Osteocyte (in vitro differentiated cells): ENCODE results near the gene STYK1. TPM values are rescaled to one million over a fixed set of nuclear protein-coding genes. Genes with fewer than 3 reads are reported as not detected.

Experiments
- DNase-seq: peaks from one replicate; pipeline ENCODE4 v3.0.0; 2021; ENCODE audit warnings: mixed read lengths; ENCODE audit not compliant: unreplicated experiment; ENCODE audit errors: extremely low spot score
- H3K27ac Mint-ChIP-seq: one replicate; pipeline ENCODE4 v1.8.0; 2021; ENCODE audit warnings: mild to moderate bottlenecking, mixed read lengths; ENCODE audit not compliant: unreplicated experiment
- H3K27me3 Mint-ChIP-seq: one replicate; pipeline ENCODE4 v1.8.0; 2021; ENCODE audit warnings: mixed read lengths; ENCODE audit not compliant: unreplicated experiment
- H3K36me3 Mint-ChIP-seq: one replicate; pipeline ENCODE4 v1.8.0; 2021; ENCODE audit warnings: mixed read lengths; ENCODE audit not compliant: unreplicated experiment
- H3K4me1 Mint-ChIP-seq: one replicate; pipeline ENCODE4 v1.8.0; 2021; ENCODE audit warnings: mixed read lengths; ENCODE audit not compliant: unreplicated experiment
- H3K4me3 Mint-ChIP-seq: one replicate; pipeline ENCODE4 v1.8.0; 2021; ENCODE audit warnings: mild to moderate bottlenecking, moderate library complexity, mixed read lengths; ENCODE audit not compliant: unreplicated experiment
- H3K9me3 Mint-ChIP-seq: one replicate; pipeline ENCODE4 v1.8.0; 2021; ENCODE audit warnings: mixed read lengths; ENCODE audit not compliant: unreplicated experiment
- total RNA-seq: library from RNA; stranded (reverse); gene quantifications from 2 replicates; pipeline ENCODE4 v1.2.1, GENCODE V29; 2021
- TF ChIP-seq, protein P1 (sequence below): fragments of 200-600 bp; sonication (generic); IDR thresholded peaks from 2 replicates; pipeline ENCODE4 v1.5.0; 2021; ENCODE audit warnings: antibody characterized with exemption, mild to moderate bottlenecking, moderate library complexity

The STYK1 gene
- total RNA-seq, 1 donor from 2014 or later: 0.48 TPM

DNA sequence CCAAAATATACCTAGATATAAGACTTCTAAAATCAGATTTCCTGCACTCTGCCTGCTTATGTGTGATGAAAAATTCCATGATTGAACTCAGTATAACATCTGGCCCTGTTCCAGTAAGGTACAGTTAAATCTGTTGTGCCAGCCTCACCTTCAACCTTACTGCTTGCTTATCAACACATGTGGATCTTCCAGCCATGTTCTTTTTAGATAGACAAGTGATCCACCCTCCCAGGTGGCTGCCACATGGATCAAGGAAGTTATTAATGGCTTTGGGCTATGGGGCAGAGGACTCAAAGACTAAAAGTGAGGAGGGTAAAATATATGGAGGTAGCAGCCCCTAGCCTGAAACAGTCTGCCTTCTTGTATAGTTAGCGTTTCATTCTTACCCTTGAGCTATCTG lies 35.1 kb downstream of the STYK1 start:
- DNase-seq: no peak
- Mint-ChIP-seq H3K27me3 (no peaks in the 10 kb centered on the region), H3K27ac (no peak overlapping the region), H3K9me3 (no peaks in the 10 kb centered on the region), H3K4me1 (peaks cover 26% of the 10 kb centered on the region), H3K36me3 (no peaks in the 10 kb centered on the region), H3K4me3 (no peak overlapping the region)
- TF ChIP-seq, protein P1, sequence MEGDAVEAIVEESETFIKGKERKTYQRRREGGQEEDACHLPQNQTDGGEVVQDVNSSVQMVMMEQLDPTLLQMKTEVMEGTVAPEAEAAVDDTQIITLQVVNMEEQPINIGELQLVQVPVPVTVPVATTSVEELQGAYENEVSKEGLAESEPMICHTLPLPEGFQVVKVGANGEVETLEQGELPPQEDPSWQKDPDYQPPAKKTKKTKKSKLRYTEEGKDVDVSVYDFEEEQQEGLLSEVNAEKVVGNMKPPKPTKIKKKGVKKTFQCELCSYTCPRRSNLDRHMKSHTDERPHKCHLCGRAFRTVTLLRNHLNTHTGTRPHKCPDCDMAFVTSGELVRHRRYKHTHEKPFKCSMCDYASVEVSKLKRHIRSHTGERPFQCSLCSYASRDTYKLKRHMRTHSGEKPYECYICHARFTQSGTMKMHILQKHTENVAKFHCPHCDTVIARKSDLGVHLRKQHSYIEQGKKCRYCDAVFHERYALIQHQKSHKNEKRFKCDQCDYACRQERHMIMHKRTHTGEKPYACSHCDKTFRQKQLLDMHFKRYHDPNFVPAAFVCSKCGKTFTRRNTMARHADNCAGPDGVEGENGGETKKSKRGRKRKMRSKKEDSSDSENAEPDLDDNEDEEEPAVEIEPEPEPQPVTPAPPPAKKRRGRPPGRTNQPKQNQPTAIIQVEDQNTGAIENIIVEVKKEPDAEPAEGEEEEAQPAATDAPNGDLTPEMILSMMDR: no peak

DNA sequence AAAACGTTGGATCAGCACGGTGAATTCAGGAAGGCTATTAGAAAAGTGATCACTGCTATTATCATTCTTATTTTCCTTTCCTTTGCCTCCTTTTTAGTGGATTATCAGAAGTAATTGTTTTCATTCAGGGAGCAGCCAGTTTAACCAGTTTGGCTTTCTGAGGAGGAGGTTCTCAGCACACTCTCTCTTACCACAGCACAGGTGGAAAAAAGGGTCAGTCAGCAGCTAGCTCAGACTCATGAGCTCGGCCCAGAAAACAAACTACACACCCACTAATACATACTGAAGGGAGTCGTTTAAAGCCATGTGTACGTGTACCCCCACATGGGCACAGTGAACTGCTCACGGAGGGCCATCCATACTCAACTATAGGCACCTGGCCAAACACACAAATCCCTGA lies 37.2 kb downstream of the STYK1 start:
- Mint-ChIP-seq H3K27ac (no peak overlapping the region), H3K9me3 (no peaks in the 10 kb centered on the region), H3K4me3 (no peak overlapping the region), H3K36me3 (no peaks in the 10 kb centered on the region), H3K4me1 (peaks cover 24% of the 10 kb centered on the region), H3K27me3 (no peaks in the 10 kb centered on the region)
- no peak for DNase-seq
- TF ChIP-seq, protein P1: no peak

DNA sequence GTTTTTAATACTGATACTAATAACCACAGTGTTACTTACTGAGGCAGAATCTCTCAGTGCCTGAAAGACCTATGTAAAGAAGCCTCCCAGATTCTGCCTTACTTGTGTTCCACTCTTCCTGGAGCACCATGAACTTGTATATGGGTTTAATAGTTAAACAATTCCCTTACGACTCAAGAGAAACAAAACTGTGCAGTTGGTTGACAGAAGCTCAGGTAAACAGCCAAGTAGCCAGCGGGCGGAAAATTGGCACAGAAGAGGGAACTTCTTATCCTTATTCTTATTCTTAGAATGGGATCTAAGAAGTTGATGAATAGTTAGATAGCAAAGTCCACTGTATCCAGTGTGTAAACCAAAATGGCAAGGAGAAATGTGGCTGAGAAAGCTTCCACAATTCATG lies 37.7 kb downstream of the STYK1 start:
- TF ChIP-seq, protein P1: no peak
- H3K27me3 Mint-ChIP-seq: no peaks in the 10 kb centered on the region
- H3K9me3 Mint-ChIP-seq: no peaks in the 10 kb centered on the region
- H3K4me3 Mint-ChIP-seq: no peak overlapping the region
- DNase-seq: no peak
- H3K27ac Mint-ChIP-seq: no peak overlapping the region
- no peaks in the 10 kb centered on the region for H3K36me3 Mint-ChIP-seq
- peaks cover 20% of the 10 kb centered on the region for H3K4me1 Mint-ChIP-seq

DNA sequence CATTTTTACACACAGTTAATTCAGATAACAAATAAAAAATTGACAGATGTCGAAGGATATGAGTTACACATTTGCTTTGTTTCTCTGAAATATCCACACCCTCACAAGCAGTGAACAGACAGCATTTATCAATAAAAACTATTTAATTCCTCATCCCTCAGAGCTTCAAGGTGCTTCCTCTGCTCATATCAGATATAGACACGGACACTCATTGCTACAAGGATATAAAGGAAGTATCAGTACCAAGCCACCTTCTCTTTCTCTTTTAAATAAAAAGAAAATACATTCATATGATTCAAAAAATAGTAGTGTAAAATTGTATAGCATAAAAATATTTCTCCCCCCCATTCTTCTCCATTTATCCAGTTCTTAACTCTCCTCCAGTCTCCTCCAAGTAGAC lies 38.5 kb downstream of the STYK1 start:
- TF ChIP-seq, protein P1: no peak

DNA sequence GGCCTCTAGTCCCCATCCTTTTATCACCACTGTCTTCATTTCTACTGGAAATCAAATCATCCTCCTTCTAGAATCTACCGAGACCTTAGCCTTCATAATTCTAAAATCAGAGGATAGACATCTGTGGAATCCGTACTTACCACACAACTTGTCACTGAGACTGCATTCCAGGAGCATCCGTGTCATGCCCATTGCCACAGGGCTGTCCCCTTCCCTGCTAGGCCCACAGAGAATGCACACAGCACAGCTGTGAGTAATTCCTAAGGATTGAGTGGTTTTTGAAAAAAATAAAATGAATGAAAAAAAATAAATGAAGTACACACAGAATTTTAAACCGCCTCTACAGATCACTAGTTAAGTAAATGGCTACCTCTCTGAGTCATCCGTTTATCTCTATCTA lies 39.4 kb downstream of the STYK1 start:
- peak overlapping the region; percentile 9 for H3K4me3 Mint-ChIP-seq
- H3K4me1 Mint-ChIP-seq: peaks cover 20% of the 10 kb centered on the region
- TF ChIP-seq, protein P1: no peak
- no peaks in the 10 kb centered on the region for H3K9me3 Mint-ChIP-seq
- H3K36me3 Mint-ChIP-seq: no peaks in the 10 kb centered on the region
- H3K27ac Mint-ChIP-seq: no peak overlapping the region
- no peak for DNase-seq
- no peaks in the 10 kb centered on the region for H3K27me3 Mint-ChIP-seq

More for the DNA sequence above, 38.5 kb downstream of the STYK1 start:
- Mint-ChIP-seq H3K36me3 (no peaks in the 10 kb centered on the region), H3K27ac (no peak overlapping the region), H3K27me3 (no peaks in the 10 kb centered on the region), H3K4me1 (peaks cover 20% of the 10 kb centered on the region), H3K9me3 (no peaks in the 10 kb centered on the region), H3K4me3 (no peak overlapping the region)
- no peak for DNase-seq
